Measurements from ENCODE around the gene DLGAP3.
"Not testable (repeated sequence)": the region's sequence is repeated elsewhere in the genome, so short reads cannot be mapped to it uniquely, and the experiment has no call there.

The DLGAP3 gene, protein sequence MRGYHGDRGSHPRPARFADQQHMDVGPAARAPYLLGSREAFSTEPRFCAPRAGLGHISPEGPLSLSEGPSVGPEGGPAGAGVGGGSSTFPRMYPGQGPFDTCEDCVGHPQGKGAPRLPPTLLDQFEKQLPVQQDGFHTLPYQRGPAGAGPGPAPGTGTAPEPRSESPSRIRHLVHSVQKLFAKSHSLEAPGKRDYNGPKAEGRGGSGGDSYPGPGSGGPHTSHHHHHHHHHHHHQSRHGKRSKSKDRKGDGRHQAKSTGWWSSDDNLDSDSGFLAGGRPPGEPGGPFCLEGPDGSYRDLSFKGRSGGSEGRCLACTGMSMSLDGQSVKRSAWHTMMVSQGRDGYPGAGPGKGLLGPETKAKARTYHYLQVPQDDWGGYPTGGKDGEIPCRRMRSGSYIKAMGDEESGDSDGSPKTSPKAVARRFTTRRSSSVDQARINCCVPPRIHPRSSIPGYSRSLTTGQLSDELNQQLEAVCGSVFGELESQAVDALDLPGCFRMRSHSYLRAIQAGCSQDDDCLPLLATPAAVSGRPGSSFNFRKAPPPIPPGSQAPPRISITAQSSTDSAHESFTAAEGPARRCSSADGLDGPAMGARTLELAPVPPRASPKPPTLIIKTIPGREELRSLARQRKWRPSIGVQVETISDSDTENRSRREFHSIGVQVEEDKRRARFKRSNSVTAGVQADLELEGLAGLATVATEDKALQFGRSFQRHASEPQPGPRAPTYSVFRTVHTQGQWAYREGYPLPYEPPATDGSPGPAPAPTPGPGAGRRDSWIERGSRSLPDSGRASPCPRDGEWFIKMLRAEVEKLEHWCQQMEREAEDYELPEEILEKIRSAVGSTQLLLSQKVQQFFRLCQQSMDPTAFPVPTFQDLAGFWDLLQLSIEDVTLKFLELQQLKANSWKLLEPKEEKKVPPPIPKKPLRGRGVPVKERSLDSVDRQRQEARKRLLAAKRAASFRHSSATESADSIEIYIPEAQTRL

DNA sequence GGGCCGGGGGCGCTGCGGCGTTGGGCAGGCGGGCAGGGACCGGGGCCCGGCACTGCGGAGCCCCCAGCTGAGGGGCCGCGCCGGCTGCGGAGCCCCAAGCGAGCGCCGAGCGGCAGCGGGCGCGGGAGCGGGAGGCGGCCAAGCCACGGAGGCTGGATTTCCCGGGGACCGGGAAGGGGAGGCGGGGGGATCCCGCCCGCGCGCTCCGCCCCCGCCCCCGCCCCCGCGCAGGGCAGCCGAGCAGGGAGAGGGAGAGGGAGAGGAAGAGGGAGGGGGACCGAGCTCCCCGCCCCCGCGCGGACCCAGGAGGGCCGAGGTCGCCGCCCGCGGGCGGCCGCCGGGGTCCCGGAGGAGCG, at the start of gene DLGAP3:
Gene DLGAP3 (minus strand): TSS at position 154 of the 356 bp plus-strand sequence. CDS start 24,267 bp downstream, outside the sequence.
- DNase-seq (ENCODE audit: low spot score): peak; percentile 51

DNA sequence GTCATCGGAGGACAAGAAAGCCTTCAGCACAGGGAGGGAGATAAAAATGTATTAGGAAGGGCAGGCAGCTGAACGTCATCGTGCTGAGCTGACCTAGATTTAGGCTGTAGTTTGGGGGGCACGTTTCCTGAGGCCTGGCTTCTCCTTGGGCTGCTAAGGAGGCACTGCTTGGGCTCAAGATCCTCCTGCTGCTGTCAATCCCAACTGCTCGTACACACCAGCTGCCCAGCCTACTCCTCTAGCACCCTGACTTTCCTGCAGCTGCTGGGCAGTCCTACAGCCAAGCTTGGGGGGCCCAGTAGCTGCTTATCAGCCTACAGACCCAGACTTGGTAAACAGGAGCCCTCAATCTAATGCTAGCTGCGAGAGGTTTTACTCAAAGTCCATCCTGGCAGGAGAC, 49.5 kb upstream of the DLGAP3 start:
- DNase-seq (ENCODE audit: low spot score): no peak

DNA sequence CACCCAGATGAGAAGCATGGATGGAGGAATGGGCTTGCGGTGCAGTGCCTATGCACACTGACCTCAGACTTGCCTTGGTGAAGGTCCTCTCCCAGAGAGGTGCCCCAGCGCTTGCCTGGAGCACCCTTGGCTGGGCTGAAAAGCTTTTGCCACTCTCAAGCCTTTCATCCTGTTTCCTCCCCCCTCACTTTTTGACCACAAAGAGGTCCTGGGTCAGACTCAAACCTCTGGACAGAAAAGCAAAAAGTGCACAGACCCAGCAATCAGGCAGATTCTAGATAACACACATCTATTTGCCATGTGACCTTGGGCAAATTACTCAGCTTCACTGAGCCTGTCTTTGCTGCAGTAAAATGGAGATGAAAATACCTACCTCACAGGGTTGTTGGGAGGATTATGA, 48.4 kb upstream of the DLGAP3 start:
- DNase-seq (ENCODE audit: low spot score): no peak

DNA sequence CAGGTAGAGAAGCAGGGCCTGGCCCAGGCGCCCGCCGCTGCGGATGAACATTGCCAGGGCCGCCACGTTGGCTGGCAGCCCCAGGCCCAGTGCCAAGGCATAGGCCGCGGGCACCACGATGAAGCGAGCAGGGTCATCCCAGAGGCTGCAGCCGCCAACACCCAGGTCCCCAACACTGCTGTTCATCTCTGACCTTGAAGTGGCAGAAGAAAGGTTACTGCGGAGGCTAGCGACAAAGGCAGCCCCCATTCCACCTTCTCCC, 47.7 kb upstream of the DLGAP3 start:
- DNase-seq (ENCODE audit: low spot score): no peak

DNA sequence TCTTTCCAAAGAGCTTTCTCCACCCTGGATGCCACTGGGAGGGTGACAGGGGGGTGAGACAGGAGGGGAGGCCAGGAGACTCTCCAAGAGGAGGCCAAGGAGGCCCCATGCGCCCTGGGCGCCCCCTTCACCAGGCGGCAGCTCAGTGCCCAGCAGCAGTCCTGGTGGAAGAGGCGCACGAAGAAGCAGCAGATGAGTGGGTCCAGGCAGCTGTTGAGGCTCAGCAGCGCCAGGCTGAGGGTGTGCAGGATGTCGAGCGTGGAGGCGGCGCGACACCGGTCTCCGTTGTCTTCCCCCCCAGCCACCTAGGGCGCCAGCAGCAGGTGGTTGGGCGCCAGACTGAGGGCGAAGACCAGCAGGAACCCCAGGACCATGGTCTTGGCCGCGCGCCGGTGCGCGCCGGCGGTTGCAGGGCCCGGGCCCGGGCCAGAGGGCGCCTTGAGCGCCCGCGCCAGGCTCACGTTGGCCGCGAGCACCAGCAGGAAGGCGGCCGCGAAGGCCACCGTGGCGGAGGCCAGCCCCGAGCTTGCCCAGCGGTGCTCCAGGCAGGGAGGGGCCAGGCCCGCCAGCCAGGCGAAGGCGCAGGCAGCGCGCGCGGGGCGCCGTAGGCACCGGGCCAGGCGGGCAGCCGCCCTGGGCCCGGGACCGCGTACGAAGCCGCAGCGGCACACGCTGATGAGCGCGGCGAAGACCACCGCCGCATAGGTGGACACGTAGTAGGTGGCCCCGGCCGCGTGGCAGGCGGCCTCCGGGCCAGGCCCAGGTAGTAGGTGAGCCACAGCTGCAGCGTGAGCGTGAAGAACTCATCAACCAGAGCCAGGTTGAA, 47.1 kb upstream of the DLGAP3 start:
- DNase-seq (ENCODE audit: low spot score): no peak

DNA sequence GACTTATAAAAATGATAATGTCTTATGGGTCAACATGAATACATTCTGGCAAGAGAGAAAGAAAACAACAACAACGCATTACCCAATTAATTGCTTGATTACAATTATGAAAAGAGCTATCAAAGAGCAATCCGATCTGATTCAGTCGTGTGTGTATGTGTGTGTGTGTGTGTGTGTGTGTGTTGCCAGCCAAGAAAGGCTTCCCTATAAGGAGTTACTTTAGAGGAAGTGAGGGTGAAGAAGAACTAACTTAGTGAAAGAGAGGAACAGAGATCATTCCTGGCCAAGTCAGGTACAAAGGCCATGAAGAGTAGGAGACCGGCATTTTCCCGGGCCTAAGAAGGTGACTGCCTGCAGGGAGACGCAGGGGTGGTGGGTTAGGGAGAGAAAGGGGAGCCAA, 46.3 kb upstream of the DLGAP3 start:
- DNase-seq (ENCODE audit: low spot score): no peak

DNA sequence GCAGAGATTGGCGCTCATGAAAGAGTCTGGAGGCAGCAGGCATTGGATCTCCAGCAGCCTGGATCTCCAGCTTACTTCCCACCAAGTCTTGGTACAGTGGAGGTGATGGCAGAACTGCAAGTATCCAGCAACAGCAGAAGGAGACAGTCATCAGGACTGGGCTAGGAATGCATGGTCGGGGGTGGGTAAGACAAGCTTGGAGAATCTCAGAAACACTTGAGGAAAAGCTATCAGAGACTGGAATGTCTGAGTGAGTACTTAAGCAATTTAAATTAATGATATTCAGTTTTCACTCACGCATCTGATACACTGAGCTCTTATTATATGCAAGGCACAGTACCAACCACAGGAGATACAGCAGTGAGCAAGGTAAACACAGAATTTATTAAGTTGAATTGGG, 45.9 kb upstream of the DLGAP3 start:
- DNase-seq (ENCODE audit: low spot score): no peak

DNA sequence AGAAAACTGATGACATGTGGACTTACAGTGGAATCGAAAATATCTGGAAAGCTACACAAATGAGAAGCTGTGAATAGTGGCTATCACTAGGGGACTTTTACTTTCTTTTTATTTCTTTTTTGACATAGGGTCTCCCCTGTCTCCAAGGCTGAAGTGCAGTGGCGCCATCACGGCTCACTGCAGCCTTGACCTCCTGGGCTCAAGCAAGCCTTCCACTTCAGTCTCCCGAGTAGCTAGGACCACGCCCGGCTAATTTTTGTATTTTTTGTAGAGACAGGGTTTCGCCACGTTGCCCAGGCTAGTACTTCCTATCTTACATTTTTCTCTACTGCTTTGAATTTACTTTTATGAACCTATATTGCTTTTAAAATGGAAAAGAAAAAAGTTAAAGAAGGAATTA, 45.2 kb upstream of the DLGAP3 start:
- DNase-seq (ENCODE audit: low spot score): no peak

DNA sequence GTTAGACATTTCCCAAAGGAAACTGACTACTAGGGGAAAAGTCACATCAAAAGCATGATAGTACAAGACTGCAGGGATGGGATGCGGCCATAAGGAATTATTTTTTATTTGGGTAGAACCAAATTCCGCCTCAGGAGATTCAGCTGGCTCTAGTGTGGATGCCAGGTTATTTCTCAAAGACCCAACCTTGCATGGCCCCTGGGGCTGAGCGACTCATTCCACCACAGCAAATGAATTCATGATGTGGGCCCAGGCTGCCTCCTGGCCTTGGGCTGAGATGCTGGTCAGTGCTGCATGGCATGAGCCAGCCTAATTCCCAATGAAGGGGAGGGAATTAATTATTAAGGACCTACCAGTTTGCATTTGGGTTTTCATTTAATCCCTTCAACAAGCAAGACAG, 43.9 kb upstream of the DLGAP3 start:
- no peak for DNase-seq (ENCODE audit: low spot score)

DNA sequence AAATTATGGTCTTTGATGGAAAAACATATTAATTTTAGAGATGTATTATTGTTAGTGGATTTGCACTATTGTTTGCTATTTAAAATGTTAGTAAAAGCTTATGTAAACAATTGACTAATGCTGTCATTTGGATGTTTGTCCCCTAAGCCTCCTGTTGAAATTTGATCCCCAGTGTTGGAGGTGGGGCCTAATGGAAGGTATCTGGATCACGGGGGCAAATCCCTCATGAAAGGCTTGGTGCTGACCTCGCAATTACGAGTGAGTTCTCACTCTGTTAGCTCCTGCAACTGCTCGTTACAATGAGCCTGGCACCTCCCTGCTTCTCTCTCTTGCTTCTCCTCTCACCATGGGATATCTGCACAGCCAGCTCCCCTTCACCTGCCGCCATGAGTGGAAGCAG, 41.4 kb upstream of the DLGAP3 start:
- no peak for DNase-seq (ENCODE audit: low spot score)

DNA sequence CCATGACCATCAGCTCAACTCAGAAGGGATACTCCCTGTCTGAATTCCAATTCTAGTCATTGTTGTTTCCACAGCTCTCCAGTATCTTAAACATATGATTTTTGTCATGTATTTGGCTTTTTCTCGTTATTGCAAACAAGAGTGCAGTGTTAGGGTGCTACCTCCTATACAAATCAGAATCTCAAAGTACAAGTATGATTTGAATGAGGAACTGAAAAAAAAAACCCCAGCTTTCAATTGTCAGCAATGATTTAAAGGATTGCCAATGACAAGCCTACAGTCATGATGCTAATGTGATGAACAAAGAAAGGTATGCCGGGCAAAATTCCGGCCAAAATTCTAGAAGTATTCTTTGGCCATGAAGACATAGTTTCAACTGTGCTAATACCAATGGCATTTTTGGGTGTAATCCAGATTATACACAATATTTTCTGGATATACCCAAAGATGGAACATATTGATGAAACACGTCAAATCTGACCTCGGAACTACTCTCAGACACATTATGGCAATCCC, 40.8 kb upstream of the DLGAP3 start:
- no peak for DNase-seq (ENCODE audit: low spot score)

DNA sequence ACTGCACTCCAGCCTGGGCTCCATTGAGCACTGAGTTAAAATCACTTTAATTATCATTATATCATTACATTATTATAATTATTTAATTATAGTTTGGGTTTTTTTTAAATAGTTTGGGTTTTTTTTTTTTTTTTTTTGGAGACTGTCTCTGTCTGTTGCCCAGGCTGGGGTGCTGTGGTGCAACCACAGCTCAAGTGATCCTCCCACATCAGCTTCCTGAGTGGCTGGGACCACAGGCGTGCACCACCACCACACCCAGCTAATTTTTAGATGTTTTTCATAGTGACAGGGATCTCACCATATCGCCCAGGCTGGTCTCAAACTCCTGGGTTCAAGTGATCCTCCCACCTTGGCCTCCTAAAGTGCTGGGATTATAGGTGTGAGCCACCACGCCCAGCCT, 38.8 kb upstream of the DLGAP3 start:
- not testable (repeated sequence) for DNase-seq (ENCODE audit: low spot score)

DNA sequence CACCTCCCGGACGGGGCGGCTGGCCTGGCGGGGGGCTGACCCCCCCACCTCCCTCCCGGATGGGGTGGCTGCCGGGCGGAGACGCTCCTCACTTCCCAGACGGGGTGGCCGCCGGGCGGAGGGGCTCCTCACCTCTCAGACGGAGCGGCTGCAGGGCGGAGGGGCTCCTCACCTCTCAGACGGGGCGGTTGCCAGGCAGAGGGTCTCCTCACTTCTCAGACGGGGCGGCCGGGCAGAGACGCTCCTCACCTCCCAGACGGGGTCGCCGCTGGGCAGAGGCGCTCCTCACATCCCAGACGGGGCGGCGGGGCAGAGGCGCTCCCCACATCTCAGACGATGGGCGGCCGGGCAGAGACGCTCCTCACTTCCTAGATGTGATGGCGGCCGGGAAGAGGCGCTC, 38.2 kb upstream of the DLGAP3 start:
- not testable (repeated sequence) for DNase-seq (ENCODE audit: low spot score)

DNA sequence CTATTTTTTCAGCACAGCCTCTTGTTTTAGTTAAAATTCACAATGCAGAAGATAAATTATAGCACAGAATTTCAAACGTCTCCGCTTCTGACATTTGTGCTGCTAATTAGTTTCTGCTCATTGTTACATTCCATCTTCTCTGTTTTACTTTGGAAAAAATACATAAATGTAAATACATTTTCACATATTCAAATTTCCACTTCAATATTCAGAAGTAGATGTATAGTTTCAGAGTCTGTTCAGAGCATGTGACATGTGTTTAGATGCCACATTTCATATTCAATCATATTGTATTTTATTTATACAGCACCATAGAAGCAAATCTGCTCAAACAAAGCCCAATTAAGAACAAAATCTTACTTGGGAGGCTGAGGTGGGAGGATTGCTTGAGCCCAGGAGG, 36.1 kb upstream of the DLGAP3 start:
- DNase-seq (ENCODE audit: low spot score): no peak

DNA sequence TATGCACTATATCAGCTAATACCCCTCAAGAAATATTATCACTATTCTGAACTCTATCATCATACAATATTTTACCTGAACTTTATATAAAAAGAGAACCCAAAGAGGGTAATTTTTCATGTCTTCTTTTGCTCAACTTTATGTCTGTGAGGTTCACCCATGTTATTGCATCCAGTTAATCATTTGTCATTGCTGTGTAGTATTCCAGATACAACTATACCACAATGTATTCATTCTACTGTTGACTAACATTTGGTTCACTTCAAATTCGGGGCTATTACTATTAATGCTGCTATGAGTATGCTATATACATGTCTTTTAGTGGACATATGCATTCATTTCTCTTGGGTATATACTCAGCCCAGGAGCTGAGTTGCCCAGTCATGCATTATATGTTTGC, 21.0 kb upstream of the DLGAP3 start:
- DNase-seq (ENCODE audit: low spot score): no peak

DNA sequence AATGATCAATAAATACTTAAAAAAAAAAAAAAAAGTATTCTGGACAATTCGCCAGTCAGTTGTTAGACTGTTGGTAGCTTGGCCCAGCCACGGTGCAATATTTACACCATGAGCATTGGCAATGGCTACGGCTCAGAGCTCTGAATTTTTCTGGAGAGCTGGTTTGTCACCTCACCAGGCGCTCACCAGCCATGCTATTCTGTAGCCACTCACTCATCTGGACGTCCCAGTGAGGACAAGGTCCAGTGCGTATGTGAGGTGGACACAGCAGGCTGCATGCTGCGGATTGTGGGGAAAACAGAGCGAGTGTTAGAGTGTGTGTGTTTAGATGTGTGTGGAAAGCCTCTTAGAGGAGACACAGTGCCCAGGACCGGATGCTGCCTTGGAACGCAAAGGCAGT, 19.3 kb upstream of the DLGAP3 start:
- not testable (repeated sequence) for DNase-seq (ENCODE audit: low spot score)

DNA sequence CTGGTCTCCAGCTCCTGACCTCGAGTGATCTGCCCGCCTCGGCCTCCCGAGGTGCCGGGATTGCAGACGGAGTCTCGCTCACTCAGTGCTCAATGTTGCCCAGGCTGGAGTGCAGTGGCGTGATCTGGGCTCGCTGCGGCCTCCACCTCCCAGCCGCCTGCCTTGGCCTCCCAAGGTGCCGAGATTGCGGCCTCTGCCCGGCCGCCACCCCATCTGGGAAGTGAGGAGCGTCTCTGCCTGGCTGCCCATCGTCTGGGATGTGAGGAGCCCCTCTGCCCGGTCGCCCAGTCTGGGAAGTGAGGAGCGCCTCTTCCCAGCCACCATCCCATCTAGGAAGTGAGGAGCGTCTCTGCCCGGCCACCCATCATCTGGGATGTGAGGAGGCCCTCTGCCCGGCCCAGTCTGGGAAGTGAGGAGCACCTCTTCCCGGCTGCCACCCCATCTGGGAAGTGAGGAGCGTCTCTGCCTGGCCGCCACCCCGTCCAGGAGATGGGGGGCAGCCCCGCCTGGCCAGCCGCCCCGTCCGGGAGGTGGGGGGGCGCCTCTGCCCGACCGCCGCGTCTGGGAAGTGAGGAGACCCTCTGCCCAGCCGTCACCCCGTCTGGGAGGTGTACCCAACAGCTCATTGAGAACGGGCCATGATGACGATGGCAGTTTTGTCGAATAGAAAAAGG, 18.3 kb upstream of the DLGAP3 start:
- not testable (repeated sequence) for DNase-seq (ENCODE audit: low spot score)

DNA sequence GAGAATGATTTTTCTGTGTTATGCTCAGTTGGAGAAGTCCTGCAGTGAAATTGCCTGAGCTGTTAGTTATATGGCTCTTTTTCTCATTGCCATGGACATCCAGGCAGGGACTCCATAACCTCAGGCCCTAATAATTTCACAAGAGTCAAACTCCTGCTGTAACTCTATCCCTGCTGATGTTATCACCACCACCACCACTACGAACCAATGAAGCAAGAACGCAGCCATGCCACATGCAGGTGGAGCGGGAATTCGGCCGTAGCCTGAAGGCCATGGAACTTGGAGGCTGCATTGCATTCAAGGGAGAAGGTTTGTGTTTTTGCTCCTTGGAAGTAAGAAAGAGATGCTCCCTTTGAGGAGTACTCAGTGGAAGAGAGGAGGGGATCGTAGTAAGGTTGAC, 16.8 kb upstream of the DLGAP3 start:
- DNase-seq (ENCODE audit: low spot score): no peak

DNA sequence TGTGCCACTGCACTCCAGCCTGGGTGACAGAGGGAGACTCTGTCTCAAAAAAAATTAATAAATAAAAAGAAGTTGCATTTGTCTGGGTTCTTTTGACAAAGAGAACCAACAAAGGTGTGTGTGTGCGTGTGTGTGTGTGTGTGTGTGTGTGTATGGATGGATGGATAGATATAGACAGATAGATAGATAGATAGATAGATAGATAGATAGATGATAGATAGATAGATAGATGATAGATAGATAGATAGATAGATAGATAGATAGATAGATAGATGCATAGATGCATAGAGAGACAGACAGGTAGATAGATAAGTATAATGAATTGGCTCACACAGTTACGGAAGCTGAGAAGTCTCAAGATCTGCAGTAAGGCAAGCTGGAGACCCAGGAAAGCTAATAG, 12.3 kb upstream of the DLGAP3 start:
- DNase-seq (ENCODE audit: low spot score): not testable (repeated sequence)

DNA sequence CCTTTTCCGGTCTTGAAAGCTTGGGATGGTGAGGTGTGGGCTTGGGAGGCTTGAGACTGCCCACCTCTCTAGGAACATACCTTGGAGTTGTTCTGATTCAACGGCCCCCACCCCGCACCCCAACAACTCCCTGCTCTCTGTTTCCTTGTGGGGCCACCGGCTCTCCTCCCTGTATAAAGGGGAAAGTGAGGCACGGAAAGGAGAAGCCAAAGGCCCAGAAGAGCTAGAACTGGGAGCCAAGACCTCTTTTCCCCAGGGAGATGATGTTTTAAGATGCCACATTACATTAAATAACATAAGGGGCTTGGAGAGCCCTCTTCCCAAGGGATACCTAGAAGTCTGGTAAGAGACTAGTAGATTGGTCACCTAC, 1.2 kb upstream of the DLGAP3 start:
- DNase-seq (ENCODE audit: low spot score): no peak

DNA sequence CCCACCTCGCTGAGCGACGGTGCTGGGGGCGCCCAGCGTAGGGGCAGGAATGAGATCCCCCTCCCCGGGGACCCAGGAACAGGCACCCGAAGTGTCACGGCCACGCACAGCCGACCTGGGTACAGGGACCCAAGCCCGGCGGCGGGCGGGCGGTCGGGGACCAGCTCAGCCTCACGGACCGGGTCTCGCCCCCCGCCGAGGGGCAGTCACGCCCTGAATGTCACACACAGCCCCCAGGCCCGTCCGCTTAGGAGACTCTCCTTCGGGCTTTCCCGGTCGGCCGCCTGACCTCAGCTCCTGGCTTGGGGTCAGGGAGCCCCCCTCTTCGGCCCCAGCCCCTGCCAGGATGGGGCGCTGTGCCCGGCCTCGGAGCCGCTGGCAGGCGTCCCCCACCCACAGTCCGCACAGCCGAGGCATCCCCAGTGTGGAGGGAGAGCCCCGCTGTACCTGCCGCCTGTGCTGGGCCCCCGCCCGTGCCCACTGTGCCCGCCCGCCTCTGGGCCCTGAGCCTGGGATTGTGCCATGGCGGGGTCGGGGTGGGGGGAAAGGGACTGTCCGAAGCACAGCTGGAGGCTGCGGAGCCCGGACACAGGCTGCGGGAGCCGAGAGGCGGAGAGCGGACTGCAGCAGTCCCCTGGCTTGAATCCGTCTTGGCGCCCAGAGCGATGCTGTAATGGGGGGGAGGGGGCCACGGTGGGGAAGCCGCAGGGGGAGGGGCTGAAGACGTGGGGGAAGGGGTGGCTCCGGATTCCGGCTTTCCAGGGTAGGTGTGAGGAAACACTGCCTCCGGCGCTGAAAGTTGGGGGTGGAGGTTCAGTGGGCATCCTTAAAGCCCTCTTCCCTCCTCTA, 627 bp upstream of the DLGAP3 start:
- DNase-seq (ENCODE audit: low spot score): no peak
